Measurements from ENCODE around the gene ACYP2.

GRCh38 chr2:54114936-54115283 is 505 bp upstream of the ACYP2 start:
- TF ChIP-seq POLR2AphosphoS5 (IDR thresholded peaks at IDR 0.05) (no peak), EP300 (IDR thresholded peaks at IDR 0.05; ENCODE audit: low read depth) (no peak), CTCF (IDR thresholded peaks at IDR 0.05) (no peak)

All from transverse colon (tissue), 4 donors.